Suprapubic skin (tissue), 4 donors: ENCODE measurements around the gene ZNF582.

Experiments used
- POLR2A ChIP-seq, 2 donors: fragments of 450-650 bp; IDR thresholded peaks; one replicate each; pipeline ENCODE4 v1.6.1; 2017; ENCODE audit warnings: antibody characterized with exemption in 2 of 2, mild to moderate bottlenecking in 2 of 2, moderate library complexity in 2 of 2
- POLR2AphosphoS5 ChIP-seq, 3 donors: sonication (generic); formaldehyde crosslinking; IDR thresholded peaks; one replicate each; pipeline ENCODE4 v1.6.1; 2017; ENCODE audit warnings: antibody characterized with exemption in 3 of 3
- TF ChIP-seq, protein P1 (sequence below), 2 donors: fragments of 200-600 bp in 1 of 2; fragments of 450-650 bp in 1 of 2; sonication (generic) in 1 of 2; IDR thresholded peaks; one replicate each; pipeline ENCODE4 v1.5.1; 2016 to 2019; ENCODE audit warnings: antibody characterized with exemption in 2 of 2, mild to moderate bottlenecking in 1 of 2, moderate library complexity in 1 of 2

DNA sequence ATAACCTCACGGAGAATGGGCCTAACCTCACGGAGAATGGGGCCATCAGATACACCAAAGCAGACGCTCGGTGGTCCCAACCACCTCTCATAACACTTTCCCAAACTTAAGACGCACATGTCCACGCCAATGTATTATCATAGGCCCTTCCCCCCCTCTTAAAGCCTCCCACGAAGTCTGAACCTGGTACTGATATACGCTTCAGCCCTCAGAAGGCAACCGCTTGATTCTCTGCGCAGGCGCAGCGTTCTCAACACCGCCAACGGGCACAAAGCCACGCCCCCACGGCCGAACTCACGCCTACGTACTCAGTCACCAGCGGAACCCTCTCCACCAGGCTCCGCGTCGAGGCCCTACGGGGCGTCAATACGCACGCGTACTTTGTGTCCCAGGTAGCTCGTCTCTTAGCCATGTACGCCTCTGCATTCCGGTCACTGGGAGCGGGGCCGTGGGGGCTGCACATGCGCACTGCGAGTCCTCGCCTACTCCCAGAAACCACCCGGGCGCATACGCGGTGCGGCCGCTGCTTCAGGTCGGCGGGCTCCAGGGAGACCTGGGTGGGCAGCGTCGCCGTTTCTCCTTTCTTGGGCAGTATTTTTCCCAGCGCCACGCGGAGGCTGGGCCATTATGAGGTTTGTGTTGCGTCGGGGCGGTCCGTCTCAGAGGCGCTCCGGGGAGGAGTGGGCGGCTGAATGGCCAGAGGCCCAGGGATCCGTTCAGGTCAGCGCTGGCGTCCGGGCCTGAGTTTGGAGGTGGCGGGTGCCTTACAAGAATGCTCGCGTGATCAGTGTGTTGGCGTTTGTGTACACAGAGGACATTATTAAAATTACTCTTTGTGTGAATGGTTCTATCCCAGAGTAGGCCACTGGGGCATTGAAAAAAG, 25.3 kb downstream of the ZNF582 start:
- TF ChIP-seq, protein P1, sequence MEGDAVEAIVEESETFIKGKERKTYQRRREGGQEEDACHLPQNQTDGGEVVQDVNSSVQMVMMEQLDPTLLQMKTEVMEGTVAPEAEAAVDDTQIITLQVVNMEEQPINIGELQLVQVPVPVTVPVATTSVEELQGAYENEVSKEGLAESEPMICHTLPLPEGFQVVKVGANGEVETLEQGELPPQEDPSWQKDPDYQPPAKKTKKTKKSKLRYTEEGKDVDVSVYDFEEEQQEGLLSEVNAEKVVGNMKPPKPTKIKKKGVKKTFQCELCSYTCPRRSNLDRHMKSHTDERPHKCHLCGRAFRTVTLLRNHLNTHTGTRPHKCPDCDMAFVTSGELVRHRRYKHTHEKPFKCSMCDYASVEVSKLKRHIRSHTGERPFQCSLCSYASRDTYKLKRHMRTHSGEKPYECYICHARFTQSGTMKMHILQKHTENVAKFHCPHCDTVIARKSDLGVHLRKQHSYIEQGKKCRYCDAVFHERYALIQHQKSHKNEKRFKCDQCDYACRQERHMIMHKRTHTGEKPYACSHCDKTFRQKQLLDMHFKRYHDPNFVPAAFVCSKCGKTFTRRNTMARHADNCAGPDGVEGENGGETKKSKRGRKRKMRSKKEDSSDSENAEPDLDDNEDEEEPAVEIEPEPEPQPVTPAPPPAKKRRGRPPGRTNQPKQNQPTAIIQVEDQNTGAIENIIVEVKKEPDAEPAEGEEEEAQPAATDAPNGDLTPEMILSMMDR (IDR thresholded peaks at IDR 0.05): no peak
- no peak for TF ChIP-seq POLR2A (IDR thresholded peaks at IDR 0.05)
- peak in 1 of 3 donors; percentile 9 for TF ChIP-seq POLR2AphosphoS5 (IDR thresholded peaks at IDR 0.05)
